Common myeloid progenitor, CD34-positive (primary cell): ENCODE measurements around the gene ADISSP. TPM values are rescaled to one million over a fixed set of nuclear protein-coding genes. Genes with fewer than 3 reads are reported as not detected.

Source experiments
- CTCF ChIA-PET: fragments of 350-600 bp; sonication (Branson Sonifier 250); formaldehyde crosslinking; loops from one replicate; lab custom pipeline; 2021; ENCODE audit warnings: antibody characterized with exemption; lab: Charles Lee
- POLR2A ChIA-PET: fragments of 350-600 bp; sonication (Branson Sonifier 250); formaldehyde crosslinking; loops from one replicate; lab custom pipeline; 2021; ENCODE audit warnings: antibody characterized with exemption; lab: Charles Lee
- DNase-seq, 3 donors: peaks; one replicate each; pipeline versions ENCODE4 v3.0.0 to v3.0.0-alpha.2; 2013
- H3K27ac ChIP-seq, 2 experiments: 1 replicate in 1 of 2; 2 replicates in 1 of 2; pipeline ENCODE4 v1.7.0; 2013; ENCODE audit warnings: inconsistent platforms in 2 of 2, low read length in 2 of 2, mild to moderate bottlenecking in 2 of 2, low read depth in 1 of 2, moderate library complexity in 1 of 2; ENCODE audit not compliant: severe bottlenecking in 2 of 2, insufficient read depth in 1 of 2, poor library complexity in 1 of 2
- H3K27me3 ChIP-seq, 5 experiments: replicated peaks in 2 of 5; 1 replicate in 3 of 5; 2 replicates in 2 of 5; pipeline versions ENCODE4 v1.6.1 to v1.7.0; 2013; ENCODE audit warnings: low read length in 4 of 5, mild to moderate bottlenecking in 2 of 5, moderate library complexity in 2 of 5, inconsistent platforms in 1 of 5; ENCODE audit not compliant: insufficient read depth in 5 of 5, control insufficient read depth in 4 of 5
- H3K36me3 ChIP-seq, 4 experiments: 1 replicate in 2 of 4; 2 replicates in 2 of 4; pipeline versions ENCODE4 v1.6.1 to v1.7.0; 2013; ENCODE audit warnings: low read length in 3 of 4, control low read depth in 1 of 4, mild to moderate bottlenecking in 1 of 4; ENCODE audit not compliant: control insufficient read depth in 4 of 4, insufficient read depth in 4 of 4
- H3K4me1 ChIP-seq, 4 experiments: 1 replicate in 3 of 4; 2 replicates in 1 of 4; pipeline versions ENCODE4 v1.6.1 to v1.7.1; 2013; ENCODE audit warnings: low read length in 3 of 4, mild to moderate bottlenecking in 3 of 4, control low read depth in 1 of 4, inconsistent platforms in 1 of 4, moderate library complexity in 1 of 4; ENCODE audit not compliant: control insufficient read depth in 4 of 4, insufficient read depth in 4 of 4; ENCODE audit errors: control extremely low read depth in 1 of 4
- H3K4me3 ChIP-seq, 7 experiments: 1 replicate in 4 of 7; 2 replicates in 3 of 7; pipeline versions ENCODE4 v1.5.1 to v1.7.0; 2013; ENCODE audit warnings: mild to moderate bottlenecking in 7 of 7, low read length in 6 of 7, moderate library complexity in 6 of 7, inconsistent platforms in 2 of 7, low read depth in 2 of 7, control low read depth in 1 of 7; ENCODE audit not compliant: insufficient read depth in 4 of 7, control insufficient read depth in 1 of 7; ENCODE audit errors: extremely low read depth in 1 of 7
- H3K9me3 ChIP-seq, 5 experiments: 1 replicate in 4 of 5; 2 replicates in 1 of 5; pipeline versions ENCODE4 v1.6.1 to v1.7.1; 2013; ENCODE audit warnings: low read length in 4 of 5, mild to moderate bottlenecking in 2 of 5, inconsistent platforms in 1 of 5, low read depth in 1 of 5, moderate library complexity in 1 of 5; ENCODE audit not compliant: control insufficient read depth in 4 of 5, insufficient read depth in 2 of 5; ENCODE audit errors: control extremely low read depth in 1 of 5
- WGBS: methylation state at CpG from one replicate; pipeline ENCODE4 v1.1.5; 2013; ENCODE audit not compliant: insufficient coverage; 5-methylcytosine and 5-hydroxymethylcytosine counted together
- polyA plus RNA-seq: library from polyadenylated mRNA; unstranded; fragments of 120-200 nt; gene quantifications from one replicate; pipeline ENCODE4 v1.2.1, GENCODE V29; 2013

The ADISSP gene
- polyA plus RNA-seq: 27.4 TPM

DNA sequence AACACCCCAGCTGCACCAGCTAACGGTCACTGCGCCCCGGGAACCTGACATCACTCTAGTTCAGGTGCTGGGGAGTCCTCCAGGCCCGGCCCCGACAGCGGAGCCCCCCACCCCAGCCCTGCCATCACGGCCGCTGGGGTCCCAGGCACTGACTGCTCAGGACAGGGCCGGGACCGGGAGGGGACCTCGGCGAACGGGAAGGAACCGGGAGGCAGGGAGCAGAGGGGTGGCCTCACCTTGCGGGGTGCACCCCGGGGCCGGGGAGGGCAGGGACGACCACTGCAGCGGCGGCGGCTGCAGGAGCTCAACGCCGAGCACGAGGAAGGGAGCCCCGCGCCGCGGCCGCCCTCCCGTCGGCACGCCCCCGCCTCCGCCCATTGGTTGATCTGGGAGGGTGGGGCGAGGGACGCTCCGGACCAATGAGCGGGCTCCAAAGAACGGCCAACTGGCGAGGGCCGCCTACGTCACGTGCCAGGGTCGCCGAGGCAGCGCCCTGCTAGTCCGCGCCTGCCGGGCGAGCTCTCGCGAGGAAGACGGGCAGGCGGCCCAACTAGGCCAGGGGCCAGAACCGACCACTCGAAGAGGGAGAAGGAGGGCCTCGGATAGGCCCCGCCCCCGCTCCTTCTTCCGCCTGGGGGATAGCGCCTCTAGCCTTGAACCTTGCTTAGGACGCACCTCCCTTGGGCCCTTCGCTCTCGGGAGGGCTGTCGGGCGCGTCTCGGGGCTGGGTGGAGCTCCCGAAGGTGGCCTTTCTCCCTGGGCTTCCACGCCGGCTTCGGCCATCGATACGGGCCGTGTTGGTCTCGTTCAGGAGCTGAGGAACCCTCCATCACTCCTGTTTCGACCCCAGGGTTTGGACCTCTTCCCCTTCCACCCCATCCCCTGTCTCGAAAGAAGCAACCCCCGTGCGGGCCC, at the start of gene ADISSP:
Gene ADISSP (minus strand): TSS at position 327 of the 915 bp plus-strand sequence. CDS start 7,653 bp downstream, outside the sequence.
- peaks cover 0 to 3% (median 0%) of the 10 kb centered on the region in 4 experiments for H3K36me3 ChIP-seq
- H3K27ac ChIP-seq: peak within 1 kb of the TSS; percentile 72 to 90
- WGBS: 0% methylated on average over 58 of the region's 80 CpGs
- peak within 1 kb of the TSS; percentile 37 to 89 (median 68) for H3K4me3 ChIP-seq
- H3K9me3 ChIP-seq: no peaks in the 10 kb centered on the region
- ChIA-PET POLR2A (no interaction called here), CTCF (interaction anchor here (0.7 to 14.5 kb wide), 13 partner anchors 11 to 89 kb away, joined by 3 to 216 read pairs (median 4); partner anchors contain the start of genes AP5S1, CDC25B and SPEF1)
- H3K27me3 ChIP-seq: no peaks in the 10 kb centered on the region
- peaks cover 2 to 63% (median 35%) of the 10 kb centered on the region in 4 experiments for H3K4me1 ChIP-seq
- peak; percentile 96 to 98 (median 98) for DNase-seq

DNA sequence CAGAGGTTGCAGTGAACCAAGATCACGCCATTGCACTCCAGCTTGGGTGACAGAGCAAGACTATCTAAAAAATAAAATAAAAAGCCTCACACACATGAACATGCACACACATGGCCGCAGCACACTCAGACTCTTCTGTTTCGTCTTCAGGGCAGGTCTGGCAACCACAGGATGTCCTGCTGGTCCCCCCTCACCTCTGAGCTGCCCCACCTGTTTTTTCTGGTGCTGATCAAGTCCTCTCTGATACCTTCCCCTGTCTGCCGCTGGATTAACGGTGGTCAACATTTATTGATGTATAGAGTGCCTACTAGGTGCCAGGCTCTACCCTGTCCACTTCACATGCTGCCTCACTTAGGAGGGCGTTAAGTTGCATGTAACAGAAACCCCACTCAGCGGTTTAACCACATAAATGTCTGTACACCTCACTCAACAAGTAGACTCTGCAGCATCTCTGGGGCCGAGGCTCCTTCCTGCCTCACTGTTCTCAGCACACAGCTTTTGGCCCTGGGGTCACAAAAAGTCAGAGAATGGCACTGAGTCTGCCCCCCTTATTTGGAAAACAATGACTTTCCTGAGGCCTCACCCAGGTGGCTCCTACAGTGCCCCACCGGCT, 48.3 kb upstream of the ADISSP start:
- ChIA-PET CTCF (interaction anchor here (2.5 to 12.9 kb wide), 2 partner anchors 9 to 28 kb away, joined by 9 to 127 read pairs; partner anchors contain the start of gene CENPB), POLR2A (no interaction called here)
- peak in 2 of 3 donors; percentile 31 to 45 for DNase-seq
- Histone ChIP-seq H3K27ac (no peak overlapping the region), H3K36me3 (no peaks in the 10 kb centered on the region), H3K4me1 (peaks cover 7 to 45% (median 29%) of the 10 kb centered on the region in 4 experiments), H3K9me3 (no peaks in the 10 kb centered on the region), H3K27me3 (no peaks in the 10 kb centered on the region), H3K4me3 (no peak overlapping the region)
- WGBS: 76% methylated on average over 8 of the region's 9 CpGs

DNA sequence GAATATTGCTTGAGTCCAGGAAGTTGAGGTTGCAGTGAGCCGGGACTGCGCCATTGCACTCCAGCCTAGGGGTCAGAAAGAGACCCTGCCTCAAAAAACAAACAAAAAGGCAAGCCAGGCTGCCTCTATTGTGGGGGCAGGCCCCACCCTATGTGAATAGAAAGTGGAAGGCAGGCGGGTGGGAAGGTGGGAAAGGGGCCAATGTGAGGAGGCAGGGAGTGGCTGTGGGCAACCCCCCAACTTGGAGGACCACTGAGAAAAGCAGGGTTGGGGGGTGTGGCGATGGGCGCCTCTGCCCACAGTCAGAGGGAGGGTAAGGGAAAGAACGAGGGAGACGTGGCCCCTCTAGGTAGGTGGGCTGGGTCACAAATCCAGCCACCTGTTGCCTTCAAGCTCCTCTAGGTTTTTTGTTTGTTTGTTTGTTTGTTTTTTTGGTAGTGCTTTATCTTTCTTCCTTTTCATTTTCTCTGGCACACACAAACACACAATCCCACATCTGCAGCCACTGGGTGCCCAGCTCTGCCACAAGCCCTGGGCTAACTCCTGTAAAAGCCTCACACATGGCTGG, 47.5 kb upstream of the ADISSP start:
- Histone ChIP-seq H3K4me1 (peaks cover 7 to 47% (median 31%) of the 10 kb centered on the region in 4 experiments), H3K36me3 (no peaks in the 10 kb centered on the region), H3K27ac (no peak overlapping the region), H3K9me3 (no peaks in the 10 kb centered on the region), H3K27me3 (no peaks in the 10 kb centered on the region), H3K4me3 (no peak overlapping the region)
- WGBS: 90% methylated on average over 5 of the region's 7 CpGs
- ChIA-PET CTCF (interaction anchor here (2.5 to 12.9 kb wide), 2 partner anchors 10 to 27 kb away, joined by 9 to 127 read pairs; partner anchors contain the start of gene CENPB), POLR2A (no interaction called here)
- no peak for DNase-seq

GRCh38 chr20:3813848-3814581, 46.5 kb upstream of the ADISSP start:
- Histone ChIP-seq H3K4me1 (peaks cover 7 to 41% (median 24%) of the 10 kb centered on the region in 4 experiments), H3K9me3 (no peaks in the 10 kb centered on the region), H3K27me3 (no peaks in the 10 kb centered on the region), H3K27ac (no peak overlapping the region), H3K36me3 (no peaks in the 10 kb centered on the region), H3K4me3 (no peak overlapping the region)
- no peak for DNase-seq
- ChIA-PET POLR2A (interaction anchor here (0.6 kb wide), 1 partner anchor 75 kb away, joined by 5 read pairs; no protein-coding TSS in a partner anchor), CTCF (interaction anchor here (0.6 to 12.9 kb wide), 6 partner anchors 11 to 98 kb away, joined by 3 to 127 read pairs (median 4); partner anchors contain the start of genes ADISSP and CENPB)
- WGBS: 92% methylated on average over 5 of the region's 12 CpGs

DNA sequence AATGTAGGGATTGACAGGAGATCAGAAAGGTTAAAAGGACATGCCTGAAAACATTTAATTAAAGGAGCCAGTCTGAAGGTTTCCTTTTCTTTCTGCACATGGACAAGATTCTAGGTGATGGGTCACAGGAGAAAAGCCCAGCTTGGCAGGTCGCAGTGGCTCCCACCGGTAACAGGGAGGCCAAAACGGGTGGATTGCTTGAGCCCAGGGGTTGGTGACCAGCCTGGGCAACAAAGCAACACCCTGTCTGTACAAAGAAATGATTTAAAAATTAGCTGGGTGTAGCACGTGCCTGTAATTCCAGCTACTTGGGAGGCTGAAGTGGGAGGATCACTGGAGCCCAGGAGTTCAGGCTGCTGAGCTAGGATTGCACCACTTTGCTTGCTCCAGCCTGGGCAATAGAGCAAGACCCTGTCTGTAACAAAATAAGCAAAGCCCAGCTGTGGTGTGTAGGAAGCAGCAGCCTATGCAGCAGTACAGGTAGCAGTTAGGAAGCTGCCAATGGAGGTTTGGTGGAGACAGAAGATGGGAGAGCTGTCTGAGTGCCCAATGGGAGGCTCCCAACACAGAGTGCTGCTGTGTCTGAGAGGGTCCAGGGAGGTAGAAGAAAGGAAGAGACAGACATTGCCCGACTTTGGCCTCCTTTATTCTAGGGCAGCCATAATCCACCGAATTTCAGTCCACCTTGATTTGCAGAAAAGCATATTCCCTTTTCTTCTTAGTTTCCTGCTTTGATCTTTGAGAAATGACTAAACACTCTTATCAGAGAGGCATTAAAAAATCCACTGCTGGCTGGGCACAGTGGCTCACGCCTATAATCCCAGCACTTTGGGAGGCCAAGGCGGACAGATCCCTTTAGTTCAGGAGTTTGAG, 45.7 kb upstream of the ADISSP start:
- ChIA-PET CTCF (interaction anchor here (1.0 to 12.9 kb wide), 5 partner anchors 12 to 97 kb away, joined by 3 to 127 read pairs (median 5); partner anchors contain the start of genes ADISSP and CENPB), POLR2A (interaction anchor here (0.6 kb wide), 1 partner anchor 75 kb away, joined by 5 read pairs; no protein-coding TSS in a partner anchor)
- H3K27ac ChIP-seq: peak overlapping the region in 1 of 2 experiments; percentile 5
- DNase-seq: no peak
- peaks cover 7 to 37% (median 25%) of the 10 kb centered on the region in 4 experiments for H3K4me1 ChIP-seq
- no peaks in the 10 kb centered on the region for H3K27me3 ChIP-seq
- 92% methylated on average over 5 of the region's 8 CpGs for WGBS
- H3K9me3 ChIP-seq: no peaks in the 10 kb centered on the region
- no peaks in the 10 kb centered on the region for H3K36me3 ChIP-seq
- H3K4me3 ChIP-seq: no peak overlapping the region
